Activated T-cell treated with anti-CD3 and anti-CD28 coated beads for 24 hours (primary cell): ENCODE data around the gene ISCA2.
"Not testable (repeated sequence)": the region's sequence is repeated elsewhere in the genome, so short reads cannot be mapped to it uniquely, and the experiment has no call there.

Experiments used
- DNase-seq: peaks from one replicate; pipeline ENCODE4 v3.0.0-alpha.2; 2020; ENCODE audit warnings: low read depth

ISCA2 gene

DNA sequence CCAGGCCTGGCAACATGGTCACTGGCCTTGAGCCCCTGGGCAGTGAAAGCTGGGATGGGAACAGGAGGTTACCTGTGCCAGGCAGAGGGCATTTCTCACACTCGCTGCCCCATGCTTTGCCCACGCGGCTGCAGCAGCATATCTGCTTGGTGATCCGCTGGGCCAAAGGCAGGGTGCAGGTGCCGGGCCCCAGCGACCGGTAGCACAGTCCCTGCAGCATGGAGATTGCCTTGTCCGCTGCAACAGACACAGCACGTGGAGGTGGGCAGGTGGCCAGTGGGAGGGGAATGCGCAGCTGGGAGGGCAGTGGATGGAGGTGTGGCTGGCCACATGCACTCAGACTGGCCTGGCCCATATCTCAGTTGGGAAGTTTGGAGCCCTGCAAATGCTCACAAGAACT lies 35.3 kb downstream of the ISCA2 start:
- DNase-seq = no peak

DNA sequence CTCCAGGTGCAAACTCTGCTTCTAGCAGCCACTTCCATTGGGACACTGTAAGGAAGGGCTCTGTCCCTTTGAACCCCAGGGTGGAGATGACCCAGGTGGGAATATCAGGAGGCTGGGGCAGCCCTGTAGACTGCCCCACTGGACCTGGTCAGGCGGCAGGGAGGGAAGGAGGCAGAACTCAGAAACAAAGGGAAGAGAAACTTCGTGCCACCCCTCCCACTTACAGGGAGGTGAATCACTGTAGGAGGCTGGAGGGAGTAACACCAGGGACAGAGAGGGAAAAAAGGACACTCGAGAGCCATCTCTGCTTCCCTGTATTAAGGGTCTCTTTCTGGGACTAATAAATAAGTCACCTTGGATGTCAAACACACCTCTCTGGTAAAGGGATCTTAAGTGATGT lies 37.4 kb downstream of the ISCA2 start:
- no peak for DNase-seq

DNA sequence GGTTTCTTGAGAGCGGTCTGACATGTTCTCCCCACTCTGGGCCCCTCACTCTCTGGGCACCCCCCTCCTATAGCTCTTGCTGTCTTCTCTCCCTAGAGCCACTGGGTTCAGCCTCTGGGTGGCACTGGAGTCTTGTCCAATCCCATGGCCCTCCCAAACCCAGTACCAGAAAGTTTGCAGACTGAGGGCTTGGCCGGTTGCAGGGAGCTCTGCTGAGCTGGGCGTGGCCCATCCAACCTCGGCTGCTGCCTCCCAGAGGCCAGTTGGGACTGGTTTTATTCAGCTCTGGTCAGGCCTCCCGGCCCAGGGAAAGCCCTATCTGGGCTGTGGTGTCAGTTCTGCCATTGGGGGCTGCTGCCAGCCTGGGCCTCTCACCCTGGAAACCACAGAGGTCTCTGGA lies 37.9 kb downstream of the ISCA2 start:
- DNase-seq = no peak

DNA sequence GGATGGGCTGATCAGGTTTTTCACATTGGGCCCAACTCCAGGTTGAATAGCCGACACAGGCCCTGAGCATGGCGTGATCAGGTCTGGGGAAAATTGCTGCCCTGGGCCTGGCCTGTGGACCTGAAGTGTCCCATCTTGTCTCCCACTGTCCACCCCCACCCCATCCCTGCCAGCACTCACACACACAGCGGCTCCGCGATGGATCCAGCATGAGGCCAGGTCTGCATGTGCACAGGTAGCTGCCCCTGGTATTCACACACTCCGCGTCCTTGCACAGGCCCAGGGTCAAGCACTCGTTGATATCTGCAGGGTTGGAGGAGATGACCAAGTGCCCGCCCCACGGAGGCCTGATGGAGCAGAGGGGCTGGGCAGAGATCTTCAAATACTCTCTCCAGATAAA lies 38.7 kb downstream of the ISCA2 start:
- DNase-seq = no peak

DNA sequence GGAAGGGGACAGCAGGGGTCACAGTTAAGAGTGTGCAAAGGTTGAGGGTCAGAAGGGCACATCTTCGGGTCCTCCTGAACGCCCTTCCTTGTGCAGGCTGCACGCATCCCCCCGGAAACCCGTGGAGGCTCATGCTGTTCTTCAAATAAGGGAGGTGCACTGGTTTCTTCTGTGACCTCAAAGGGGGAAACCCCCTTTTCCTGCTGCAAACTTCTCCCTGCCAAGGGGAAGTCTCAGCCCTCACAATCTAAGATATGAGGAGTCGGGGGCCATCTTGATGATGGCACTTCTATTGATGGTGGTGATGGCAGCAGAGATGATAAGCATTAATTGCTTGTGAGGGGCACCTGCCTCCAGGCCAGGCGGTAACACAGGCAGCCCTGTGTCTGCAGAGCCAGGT lies 40.0 kb downstream of the ISCA2 start:
- no peak for DNase-seq

DNA sequence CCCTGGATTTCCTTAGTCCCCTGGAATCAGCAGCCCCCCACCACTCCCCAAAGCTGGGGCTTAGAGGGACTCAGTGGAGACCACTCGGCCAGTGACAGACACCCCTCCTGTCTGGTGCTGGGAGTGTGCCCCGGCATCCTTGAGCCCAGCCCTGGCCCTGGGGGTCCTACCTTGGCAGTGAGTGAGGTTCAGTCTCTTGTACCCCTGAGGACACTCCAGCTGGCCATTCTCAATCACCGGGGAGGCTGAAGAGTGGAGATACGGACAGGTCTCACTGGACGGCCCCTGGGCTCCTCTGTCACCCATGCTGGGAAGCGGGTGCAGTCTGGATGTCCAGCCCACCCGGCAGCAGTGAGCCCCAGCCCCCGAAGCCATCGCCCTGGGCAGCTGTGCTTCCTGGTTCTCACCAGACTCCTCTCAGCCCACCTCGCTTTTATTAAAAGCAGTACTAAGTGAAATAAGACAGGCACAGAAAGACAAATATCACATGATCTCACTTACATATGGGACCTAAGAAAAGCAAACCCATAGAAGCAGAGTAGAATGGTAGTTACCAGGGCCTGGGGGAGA lies 42.3 kb downstream of the ISCA2 start:
- DNase-seq = no peak

DNA sequence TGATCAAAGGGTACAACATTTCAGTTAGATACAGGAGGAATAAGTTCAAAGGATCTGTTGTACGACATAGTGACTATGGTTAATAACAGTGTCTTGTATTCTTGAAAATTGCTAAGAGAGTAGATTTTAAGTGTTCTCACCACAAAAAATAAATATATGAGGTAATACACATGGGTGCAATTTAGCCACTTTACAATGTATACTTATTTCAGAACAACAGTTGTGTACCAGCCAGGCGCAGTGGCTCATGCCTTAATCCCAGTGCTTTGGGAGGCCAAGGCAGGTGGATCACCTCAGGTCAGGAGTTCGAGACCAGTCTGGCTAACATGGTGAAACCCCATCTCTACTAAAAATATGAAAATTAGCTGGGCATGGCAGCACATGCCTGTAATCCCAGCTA lies 42.8 kb downstream of the ISCA2 start:
- not testable (repeated sequence) for DNase-seq

DNA sequence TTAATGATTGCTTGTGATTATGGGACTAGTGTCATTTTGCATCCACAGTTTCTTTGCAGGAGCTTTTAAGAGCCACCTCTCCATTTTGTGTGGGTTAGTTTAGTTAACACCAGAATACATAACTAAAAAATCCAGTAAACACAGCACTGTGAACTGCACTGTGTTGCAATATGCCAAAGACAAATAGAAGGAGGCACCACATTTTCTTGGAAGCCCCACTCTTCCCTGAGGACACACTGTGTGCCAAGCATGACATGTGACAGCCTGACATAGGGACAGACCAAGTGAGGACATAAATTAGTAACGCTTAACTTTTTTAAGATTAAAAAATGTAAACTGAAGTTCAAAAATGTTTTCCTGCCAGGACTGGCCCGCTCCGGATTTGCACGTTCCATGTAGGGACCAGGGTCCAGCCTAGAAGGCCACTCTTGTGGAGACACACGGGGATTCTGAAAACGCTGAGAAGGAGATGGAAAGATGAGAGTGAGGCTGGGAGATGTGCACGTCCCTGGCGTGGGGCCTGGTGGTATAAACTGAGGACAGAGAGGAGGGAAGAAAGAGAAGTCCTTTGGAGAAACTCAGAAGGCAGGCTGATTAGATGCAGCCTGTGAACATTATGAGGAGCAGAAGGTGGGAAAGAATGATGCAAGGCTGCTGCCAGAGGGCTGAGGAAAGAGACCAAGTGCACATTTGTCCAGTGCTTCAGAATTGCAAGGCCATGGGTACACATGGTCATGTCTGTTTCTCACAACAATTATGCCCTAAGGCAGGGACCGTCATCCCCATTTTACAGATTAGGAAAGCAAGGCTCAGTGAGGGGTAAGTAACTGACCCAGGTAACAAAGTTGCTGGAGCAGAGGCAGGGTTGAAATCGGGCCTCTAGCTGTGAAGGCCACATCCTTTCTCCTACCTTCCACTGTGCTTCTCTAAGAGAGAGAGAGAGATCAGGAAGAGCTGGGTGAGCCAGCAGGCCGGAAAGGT lies 45.1 kb downstream of the ISCA2 start:
- DNase-seq = no peak

DNA sequence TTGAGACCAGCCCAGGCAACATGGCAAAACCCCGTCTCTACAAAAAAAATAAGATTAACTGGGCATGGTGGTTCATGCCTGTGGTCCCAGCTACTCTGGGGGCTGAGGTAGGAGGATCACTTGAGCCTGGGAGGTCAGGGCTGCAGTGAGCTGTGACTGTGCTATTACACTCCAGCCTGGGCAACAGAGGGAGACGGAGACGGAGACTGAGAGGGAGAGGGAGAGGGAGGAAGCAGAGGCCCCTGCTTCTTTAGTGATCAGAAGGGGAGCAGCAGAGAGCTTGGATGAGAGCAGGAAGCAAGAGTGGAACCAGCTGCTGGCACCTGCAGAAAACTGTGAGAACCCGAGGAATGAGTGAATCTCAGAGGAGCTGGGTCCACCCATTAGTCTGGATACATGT lies 45.9 kb downstream of the ISCA2 start:
- DNase-seq = no peak

DNA sequence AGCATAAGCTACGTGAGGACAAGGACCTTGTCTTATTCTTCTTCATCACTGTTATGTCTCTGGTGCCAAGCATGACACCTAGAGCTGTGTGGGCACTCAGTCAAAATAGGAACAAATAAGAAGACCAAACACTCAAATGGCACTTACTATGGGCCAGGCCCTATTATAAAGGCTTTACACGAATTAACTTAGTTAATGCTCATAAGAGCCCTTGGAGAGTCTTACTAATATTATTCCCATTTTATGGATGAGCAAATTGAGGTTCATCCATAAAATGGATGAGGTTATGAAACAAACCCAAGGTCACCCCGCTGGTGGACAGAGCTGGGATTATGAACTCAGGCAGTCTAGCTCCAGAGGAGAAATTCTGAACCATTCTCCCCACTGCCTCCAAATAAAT lies 47.7 kb downstream of the ISCA2 start:
- DNase-seq = no peak

DNA sequence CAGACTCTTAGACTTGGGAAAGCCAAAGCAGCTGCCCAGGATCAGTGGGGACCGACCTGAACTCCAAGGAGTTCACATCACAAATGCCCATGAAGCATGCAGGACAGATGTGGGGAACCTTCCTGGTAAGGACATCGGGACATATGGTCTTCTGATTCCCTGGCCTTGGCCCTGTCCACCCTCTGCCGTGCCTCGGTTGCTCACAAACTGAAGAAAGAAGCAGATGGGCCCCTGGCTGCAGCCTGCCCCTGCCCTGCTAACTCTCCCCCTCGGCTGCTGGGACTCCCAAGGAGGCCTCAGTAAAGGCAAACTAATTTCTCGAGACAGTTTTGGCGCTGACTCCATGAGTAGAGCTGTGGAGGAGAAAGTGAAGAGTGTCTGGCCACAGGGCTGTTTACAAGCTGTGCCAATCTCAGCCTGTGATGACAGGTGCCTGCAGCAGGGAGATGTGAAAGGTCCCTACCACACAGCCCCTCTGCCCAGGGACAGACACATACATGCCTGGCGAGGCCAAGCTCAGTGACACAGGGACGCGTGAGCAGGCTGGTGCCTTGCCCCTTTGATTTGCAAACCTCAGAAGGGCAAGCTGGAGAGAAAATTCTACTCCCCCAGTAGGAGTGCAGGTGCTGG lies 48.6 kb downstream of the ISCA2 start:
- no peak for DNase-seq

DNA sequence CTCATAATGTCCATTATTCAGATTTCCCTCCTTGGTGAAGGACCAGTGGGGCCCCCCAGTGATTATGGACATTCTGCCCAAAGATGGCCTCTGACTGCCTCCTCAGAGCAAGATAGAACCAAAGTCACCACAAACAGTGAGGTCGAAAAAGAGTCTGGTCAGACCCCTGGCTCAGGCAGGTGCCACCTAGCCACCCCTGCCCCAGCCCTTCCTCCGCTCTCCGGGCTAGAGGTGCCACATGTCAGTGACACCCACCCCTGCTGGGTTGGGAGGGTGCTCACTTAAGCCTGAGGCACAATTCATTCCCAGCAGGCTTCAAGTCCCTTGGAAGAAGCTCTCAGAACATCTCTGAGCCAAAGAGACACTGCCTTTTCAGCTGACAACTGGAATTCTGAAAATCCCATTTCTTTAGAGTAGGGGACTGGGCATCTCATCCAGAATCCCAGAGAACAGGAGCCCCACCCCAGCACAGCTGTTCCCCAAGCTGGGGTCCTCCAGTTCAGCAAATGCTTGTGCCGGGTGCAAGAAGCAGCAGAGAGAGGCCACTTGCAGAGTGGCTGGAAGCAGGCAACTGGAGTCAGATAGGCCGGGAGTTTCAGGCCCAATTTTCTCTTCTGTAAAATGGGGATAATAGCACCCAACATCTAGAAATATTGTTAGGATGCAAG lies 50.3 kb downstream of the ISCA2 start:
- no peak for DNase-seq

DNA sequence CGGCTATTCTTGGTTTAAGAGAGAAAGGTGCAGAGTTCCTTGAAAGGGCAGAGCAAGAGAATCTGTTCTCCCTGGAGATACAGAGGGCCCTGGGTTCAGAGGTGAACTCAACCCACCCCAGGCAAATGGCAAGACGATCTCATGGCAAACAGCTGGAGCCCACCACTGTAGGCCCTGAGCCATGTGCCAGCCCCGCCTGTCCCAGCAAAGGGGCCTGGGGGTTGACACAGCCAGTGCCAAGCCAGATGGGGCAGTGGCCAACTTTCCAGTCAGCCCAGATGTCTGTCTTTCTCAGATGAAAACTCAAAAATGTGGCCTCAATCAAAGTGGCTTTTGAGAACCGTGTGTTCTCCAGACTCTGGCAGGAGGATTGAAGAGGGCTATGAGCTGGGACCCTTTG lies 51.8 kb downstream of the ISCA2 start:
- no peak for DNase-seq

DNA sequence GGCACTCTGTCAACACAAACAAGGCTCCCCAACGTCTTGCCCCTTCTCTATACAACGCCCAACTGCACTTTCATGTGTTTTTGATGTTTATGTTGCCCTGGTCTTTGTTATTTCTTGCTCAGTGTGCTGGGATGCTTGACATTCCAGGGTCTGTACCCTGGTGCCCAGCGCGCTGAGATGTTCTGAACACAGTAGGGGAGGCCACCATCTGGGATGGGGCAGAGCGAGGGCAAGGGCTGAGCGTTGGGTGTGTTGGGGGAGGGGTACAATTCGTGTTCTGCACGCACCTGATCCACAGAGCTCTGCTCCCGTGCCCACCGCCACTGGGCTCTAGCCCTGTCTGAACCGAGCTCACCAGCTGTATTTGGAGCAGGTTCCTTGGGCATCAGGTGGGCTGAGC lies 52.9 kb downstream of the ISCA2 start:
- DNase-seq = no peak
